ENCODE measurements around the gene DNM2. TPM values are rescaled to one million over a fixed set of nuclear protein-coding genes. Genes with fewer than 3 reads are reported as not detected.
A peak's percentile ranks its signal among the peaks of the same experiment; 100 is the strongest.

Gene DNM2
- total RNA-seq, 1 donor from 2014 or later, result 184 TPM

GRCh38 chr19:10691178-10691881, 26.5 kb upstream of the DNM2 start:
- Mint-ChIP-seq H3K27ac (ENCODE audit: unreplicated experiment) (no peak overlapping the region), H3K4me1 (ENCODE audit: unreplicated experiment) (peaks cover 13% of the 10 kb centered on the region), H3K4me3 (ENCODE audit: unreplicated experiment) (peak overlapping the region; percentile 47), H3K36me3 (ENCODE audit: low read depth, unreplicated experiment) (peaks cover 29% of the 10 kb centered on the region), H3K9me3 (ENCODE audit: unreplicated experiment) (no peaks in the 10 kb centered on the region), H3K27me3 (ENCODE audit: unreplicated experiment) (peaks cover 29% of the 10 kb centered on the region)
- no peak for DNase-seq (ENCODE audit: low spot score)
- no peak for TF ChIP-seq CTCF (IDR thresholded peaks at IDR 0.05; ENCODE audit: unreplicated experiment)

DNA sequence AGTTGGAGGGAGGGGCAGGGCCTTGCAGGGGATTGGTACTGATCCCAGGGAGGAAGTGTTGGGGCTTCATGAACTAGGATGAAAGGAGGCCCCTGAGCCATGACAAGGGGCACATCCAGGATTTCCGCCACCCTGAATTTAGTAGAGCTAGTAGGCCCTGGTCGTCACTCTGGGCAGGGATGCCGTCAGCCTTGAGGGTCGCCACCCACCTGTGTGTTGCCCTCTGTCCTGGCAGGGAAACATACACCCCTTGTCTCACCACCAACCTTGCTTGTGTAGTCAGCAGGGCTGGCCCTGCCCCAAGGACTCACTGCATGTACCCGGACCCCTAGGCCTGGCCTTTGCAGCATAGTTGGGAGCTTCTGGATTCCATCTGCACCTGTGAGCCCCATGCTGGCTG, 26.0 kb upstream of the DNM2 start:
- TF ChIP-seq CTCF (IDR thresholded peaks at IDR 0.05; ENCODE audit: unreplicated experiment), result no peak
- H3K4me1 Mint-ChIP-seq (ENCODE audit: unreplicated experiment), result peaks cover 13% of the 10 kb centered on the region
- H3K27me3 Mint-ChIP-seq (ENCODE audit: unreplicated experiment), result peaks cover 25% of the 10 kb centered on the region
- DNase-seq (ENCODE audit: low spot score), result no peak
- peaks cover 29% of the 10 kb centered on the region for H3K36me3 Mint-ChIP-seq (ENCODE audit: low read depth, unreplicated experiment)
- peak overlapping the region; percentile 47 for H3K4me3 Mint-ChIP-seq (ENCODE audit: unreplicated experiment)
- H3K9me3 Mint-ChIP-seq (ENCODE audit: unreplicated experiment), result no peaks in the 10 kb centered on the region
- no peak overlapping the region for H3K27ac Mint-ChIP-seq (ENCODE audit: unreplicated experiment)

GRCh38 chr19:10692673-10693264, 25.1 kb upstream of the DNM2 start:
- H3K27ac Mint-ChIP-seq (ENCODE audit: unreplicated experiment), result no peak overlapping the region
- peaks cover 29% of the 10 kb centered on the region for H3K36me3 Mint-ChIP-seq (ENCODE audit: low read depth, unreplicated experiment)
- peak overlapping the region; percentile 12 for H3K4me3 Mint-ChIP-seq (ENCODE audit: unreplicated experiment)
- H3K4me1 Mint-ChIP-seq (ENCODE audit: unreplicated experiment), result peaks cover 13% of the 10 kb centered on the region
- TF ChIP-seq CTCF (IDR thresholded peaks at IDR 0.05; ENCODE audit: unreplicated experiment), result no peak
- no peaks in the 10 kb centered on the region for H3K9me3 Mint-ChIP-seq (ENCODE audit: unreplicated experiment)
- DNase-seq (ENCODE audit: low spot score), result no peak
- H3K27me3 Mint-ChIP-seq (ENCODE audit: unreplicated experiment), result peaks cover 26% of the 10 kb centered on the region

- H3K9me3 Mint-ChIP-seq (ENCODE audit: unreplicated experiment), result no peaks in the 10 kb centered on the region
- peaks cover 13% of the 10 kb centered on the region for H3K4me1 Mint-ChIP-seq (ENCODE audit: unreplicated experiment)
- peaks cover 27% of the 10 kb centered on the region for H3K27me3 Mint-ChIP-seq (ENCODE audit: unreplicated experiment)
- peak overlapping the region; percentile 42 for H3K4me3 Mint-ChIP-seq (ENCODE audit: unreplicated experiment)
- TF ChIP-seq CTCF (IDR thresholded peaks at IDR 0.05; ENCODE audit: unreplicated experiment), result no peak
- no peak for DNase-seq (ENCODE audit: low spot score)
- peaks cover 23% of the 10 kb centered on the region for H3K36me3 Mint-ChIP-seq (ENCODE audit: low read depth, unreplicated experiment)
- H3K27ac Mint-ChIP-seq (ENCODE audit: unreplicated experiment), result peak overlapping the region; percentile 9
Measured at GRCh38 chr19:10694706-10695307, 23.1 kb upstream of the DNM2 start.
